ENCODE measurements around the gene ELMO1. TPM values are rescaled to one million over a fixed set of nuclear protein-coding genes. Genes with fewer than 3 reads are reported as not detected.
A peak's percentile ranks its signal among the peaks of the same experiment; 100 is the strongest.

Gene ELMO1
- polyA plus RNA-seq, 1 experiment: not detected

GRCh38 chr7:37209195-37209594, 239.5 kb downstream of the ELMO1 start:
- POLR2A ChIA-PET: no interaction called here

GRCh38 chr7:37208528-37208927, 240.1 kb downstream of the ELMO1 start:
- peak; percentile 50 for TF ChIP-seq CTCF (IDR thresholded peaks at IDR 0.05; ENCODE audit: insufficient read depth, low read depth, low read length)
- H3K4me3 ChIP-seq (ENCODE audit: low read depth, low read length): no peak overlapping the region
- no peaks in the 10 kb centered on the region for H3K27me3 ChIP-seq (ENCODE audit: control insufficient read depth, insufficient read depth, low read length)
- no peaks in the 10 kb centered on the region for H3K36me3 ChIP-seq (ENCODE audit: control insufficient read depth, insufficient read depth, low read length)
- DNase-seq (ENCODE audit: low read depth): no peak
- POLR2A ChIA-PET: interaction anchor here (0.5 kb wide), 1 partner anchor 33 kb away, joined by 4 read pairs; no protein-coding TSS in a partner anchor
- CTCF ChIA-PET: interaction anchor here (0.7 to 2.8 kb wide), 7 partner anchors 10 to 629 kb away, joined by 3 to 13 read pairs (median 4); no protein-coding TSS in a partner anchor

More at GRCh38 chr7:37209195-37209594, 239.5 kb downstream of the ELMO1 start:
- no peak for TF ChIP-seq CTCF (IDR thresholded peaks at IDR 0.05; ENCODE audit: insufficient read depth, low read depth, low read length)
- Histone ChIP-seq H3K36me3 (ENCODE audit: control insufficient read depth, insufficient read depth, low read length) (no peaks in the 10 kb centered on the region), H3K27me3 (ENCODE audit: control insufficient read depth, insufficient read depth, low read length) (no peaks in the 10 kb centered on the region), H3K4me3 (ENCODE audit: low read depth, low read length) (no peak overlapping the region)
- CTCF ChIA-PET: interaction anchor here (0.6 to 2.0 kb wide), 9 partner anchors 9 to 628 kb away, joined by 3 to 13 read pairs (median 4); no protein-coding TSS in a partner anchor
- DNase-seq (ENCODE audit: low read depth): no peak

- DNase-seq (ENCODE audit: low read depth): no peak
- no peak for TF ChIP-seq CTCF (IDR thresholded peaks at IDR 0.05; ENCODE audit: insufficient read depth, low read depth, low read length)
- Histone ChIP-seq H3K36me3 (ENCODE audit: control insufficient read depth, insufficient read depth, low read length) (no peaks in the 10 kb centered on the region), H3K27me3 (ENCODE audit: control insufficient read depth, insufficient read depth, low read length) (no peaks in the 10 kb centered on the region), H3K4me3 (ENCODE audit: low read depth, low read length) (no peak overlapping the region)
- CTCF ChIA-PET: interaction anchor here (1.0 to 2.8 kb wide), 2 partner anchors 8 to 11 kb away, joined by 3 to 10 read pairs; no protein-coding TSS in a partner anchor
- POLR2A ChIA-PET: interaction anchor here (0.7 kb wide), 1 partner anchor 239 kb away, joined by 3 read pairs; no protein-coding TSS in a partner anchor
Measured at GRCh38 chr7:37206192-37206591, 242.5 kb downstream of the ELMO1 start.

- TF ChIP-seq CTCF (IDR thresholded peaks at IDR 0.05; ENCODE audit: insufficient read depth, low read depth, low read length): no peak
- Histone ChIP-seq H3K36me3 (ENCODE audit: control insufficient read depth, insufficient read depth, low read length) (no peaks in the 10 kb centered on the region), H3K27me3 (ENCODE audit: control insufficient read depth, insufficient read depth, low read length) (no peaks in the 10 kb centered on the region), H3K4me3 (ENCODE audit: low read depth, low read length) (no peak overlapping the region)
- DNase-seq (ENCODE audit: low read depth): no peak
- ChIA-PET CTCF (no interaction called here), POLR2A (no interaction called here)
Measured at GRCh38 chr7:37205451-37205850, 243.2 kb downstream of the ELMO1 start.

- CTCF ChIA-PET: interaction anchor here (0.6 to 6.1 kb wide), 15 partner anchors 9 to 1118 kb away, joined by 3 to 92 read pairs (median 3); no protein-coding TSS in a partner anchor
- Histone ChIP-seq H3K27me3 (ENCODE audit: control insufficient read depth, insufficient read depth, low read length) (no peaks in the 10 kb centered on the region), H3K4me3 (ENCODE audit: low read depth, low read length) (no peak overlapping the region), H3K36me3 (ENCODE audit: control insufficient read depth, insufficient read depth, low read length) (no peaks in the 10 kb centered on the region)
- DNase-seq (ENCODE audit: low read depth): no peak
- POLR2A ChIA-PET: no interaction called here
- TF ChIP-seq CTCF (IDR thresholded peaks at IDR 0.05; ENCODE audit: insufficient read depth, low read depth, low read length): no peak
Measured at GRCh38 chr7:37201876-37202198, 246.8 kb downstream of the ELMO1 start.

Measured in BJ (cell line).